H9 (cell line): ENCODE results near the gene ABHD14A. TPM values are rescaled to one million over a fixed set of nuclear protein-coding genes. Genes with fewer than 3 reads are reported as not detected.

Experiments
- DNase-seq: peaks from one replicate; pipeline ENCODE4 v3.0.0-alpha.2; 2017
- H2AFZ ChIP-seq: one replicate; pipeline ENCODE4 v1.6.1; 2013; ENCODE audit warnings: mild to moderate bottlenecking, low read length, control low read depth, moderate library complexity
- H2AK5ac ChIP-seq: 2 replicates; pipeline ENCODE4 v1.6.1; 2013; ENCODE audit warnings: low read length, control low read depth, mixed read lengths; ENCODE audit not compliant: insufficient read length
- H2BK120ac ChIP-seq: one replicate; pipeline ENCODE4 v1.6.1; 2013; ENCODE audit warnings: low read depth, mild to moderate bottlenecking, low read length, control low read depth, inconsistent platforms; ENCODE audit not compliant: poor library complexity, severe bottlenecking
- H2BK12ac ChIP-seq: 2 replicates; pipeline ENCODE4 v1.6.1; 2013; ENCODE audit warnings: low read length, control low read depth, mixed read lengths, low read depth; ENCODE audit not compliant: insufficient read length
- H2BK15ac ChIP-seq: 2 replicates; pipeline ENCODE4 v1.6.1; 2013; ENCODE audit warnings: low read depth, low read length, control low read depth
- H2BK20ac ChIP-seq: one replicate; pipeline ENCODE4 v1.6.1; 2013; ENCODE audit warnings: low read depth, mild to moderate bottlenecking, low read length, control low read depth, inconsistent platforms; ENCODE audit not compliant: poor library complexity, severe bottlenecking
- H2BK5ac ChIP-seq: 2 replicates; pipeline ENCODE4 v1.6.1; 2013; ENCODE audit warnings: low read length, control low read depth, mixed read lengths; ENCODE audit not compliant: insufficient read length
- H3K14ac ChIP-seq: 2 replicates; pipeline ENCODE4 v1.6.1; 2013; ENCODE audit warnings: low read length, control low read depth; ENCODE audit not compliant: insufficient read depth
- H3K18ac ChIP-seq: 2 replicates; pipeline ENCODE4 v1.6.1; 2013; ENCODE audit warnings: low read depth, mild to moderate bottlenecking, mixed read lengths, low read length, control low read depth; ENCODE audit not compliant: insufficient read length
- H3K23ac ChIP-seq: 2 replicates; pipeline ENCODE4 v1.6.1; 2013; ENCODE audit warnings: low read length, control low read depth, mixed read lengths, low read depth; ENCODE audit not compliant: insufficient read length
- H3K23me2 ChIP-seq: 2 replicates; pipeline ENCODE4 v1.6.1; 2013; ENCODE audit warnings: low read depth, mild to moderate bottlenecking, mixed read lengths, low read length, control low read depth; ENCODE audit not compliant: insufficient read length, poor library complexity, severe bottlenecking
- H3K27ac ChIP-seq: 2 replicates; pipeline ENCODE4 v1.5.1; 2013; ENCODE audit warnings: low read length, control low read depth, mixed read lengths, low read depth; ENCODE audit not compliant: insufficient read length
- H3K27me3 ChIP-seq: 2 replicates; pipeline ENCODE4 v1.6.1; 2013; ENCODE audit warnings: low read length, control low read depth, inconsistent platforms; ENCODE audit not compliant: insufficient read depth
- H3K4ac ChIP-seq: 2 replicates; pipeline ENCODE4 v1.6.1; 2013; ENCODE audit warnings: low read depth, mild to moderate bottlenecking, control low read depth, inconsistent platforms, low read length, moderate library complexity
- H3K4me1 ChIP-seq: 2 replicates; pipeline ENCODE4 v1.6.1; 2013; ENCODE audit warnings: low read length, control low read depth, inconsistent platforms; ENCODE audit not compliant: insufficient read depth
- H3K4me2 ChIP-seq: 2 replicates; pipeline ENCODE4 v1.6.1; 2013; ENCODE audit warnings: low read length, control low read depth, mixed read lengths; ENCODE audit not compliant: insufficient read length, insufficient read depth
- H3K56ac ChIP-seq: 2 replicates; pipeline ENCODE4 v1.6.1; 2013; ENCODE audit warnings: low read depth, mild to moderate bottlenecking, mixed read lengths, low read length, control low read depth; ENCODE audit not compliant: insufficient read length
- H3K79me1 ChIP-seq: 2 replicates; pipeline ENCODE4 v1.6.1; 2013; ENCODE audit warnings: low read depth, mild to moderate bottlenecking, moderate library complexity, low read length, control low read depth, inconsistent platforms; ENCODE audit not compliant: insufficient read depth, poor library complexity, severe bottlenecking
- H3K79me2 ChIP-seq: 2 replicates; pipeline ENCODE4 v1.6.1; 2013; ENCODE audit warnings: low read length, control low read depth, inconsistent platforms; ENCODE audit not compliant: insufficient read depth
- H3K9ac ChIP-seq: 2 replicates; pipeline ENCODE4 v1.6.1; 2013; ENCODE audit warnings: low read length, control low read depth, mixed read lengths; ENCODE audit not compliant: insufficient read length; ENCODE audit errors: extremely low read depth
- H3K9me3 ChIP-seq: one replicate; pipeline ENCODE4 v1.6.1; 2013; ENCODE audit warnings: low read depth, low read length, inconsistent platforms; ENCODE audit not compliant: control insufficient read depth
- H3T11ph ChIP-seq: one replicate; pipeline ENCODE4 v1.6.1; 2013; ENCODE audit warnings: mild to moderate bottlenecking, low read length, control low read depth, inconsistent platforms
- H4K20me1 ChIP-seq: one replicate; pipeline ENCODE4 v1.6.1; 2013; ENCODE audit not compliant: control insufficient read depth, insufficient read length, insufficient read depth
- H4K5ac ChIP-seq: 2 replicates; pipeline ENCODE4 v1.6.1; 2013; ENCODE audit warnings: low read depth, mild to moderate bottlenecking, mixed read lengths, low read length, control low read depth; ENCODE audit not compliant: insufficient read length
- H4K8ac ChIP-seq: replicated peaks from 2 replicates; pipeline ENCODE4 v1.6.1; 2013; ENCODE audit warnings: low read length, control low read depth, mixed read lengths, low read depth; ENCODE audit not compliant: insufficient read length
- H4K91ac ChIP-seq: 2 replicates; pipeline ENCODE4 v1.6.1; 2013; ENCODE audit warnings: low read depth, mild to moderate bottlenecking, moderate library complexity, mixed read lengths, low read length, control low read depth; ENCODE audit not compliant: insufficient read length
- H3K27ac Mint-ChIP-seq, 3 experiments: 2 replicates in 2 of 3; 3 replicates in 1 of 3; pipeline ENCODE4 v1.8.0; 2020 to 2021; ENCODE audit warnings: mixed read lengths in 3 of 3, mild to moderate bottlenecking in 1 of 3, moderate library complexity in 1 of 3
- H3K27me3 Mint-ChIP-seq: 2 replicates; pipeline ENCODE4 v1.8.0; 2021; ENCODE audit warnings: low read depth, mild to moderate bottlenecking, moderate library complexity, mixed read lengths
- H3K36me3 Mint-ChIP-seq, 3 experiments: 2 replicates in 2 of 3; 3 replicates in 1 of 3; pipeline ENCODE4 v1.8.0; 2020 to 2021; ENCODE audit warnings: low read depth in 3 of 3, mixed read lengths in 3 of 3; ENCODE audit not compliant: insufficient read depth in 1 of 3
- H3K4me1 Mint-ChIP-seq, 2 experiments: 2 replicates each; pipeline ENCODE4 v1.8.0; 2020; ENCODE audit warnings: mixed read lengths in 2 of 2
- H3K4me3 Mint-ChIP-seq, 2 experiments: 2 replicates in 1 of 2; 3 replicates in 1 of 2; pipeline ENCODE4 v1.8.0; 2020 to 2021; ENCODE audit warnings: mild to moderate bottlenecking in 2 of 2, mixed read lengths in 2 of 2, moderate library complexity in 1 of 2
- H3K9me3 Mint-ChIP-seq, 2 experiments: 2 replicates in 1 of 2; 3 replicates in 1 of 2; pipeline ENCODE4 v1.8.0; 2020; ENCODE audit warnings: mild to moderate bottlenecking in 2 of 2, mixed read lengths in 2 of 2, moderate library complexity in 1 of 2
- WGBS: extraction: QIAGEN DNeasy Blood & Tissue Kit; methylation state at CpG from one replicate; pipeline ENCODE4 v1.1.7; 2013; ENCODE audit warnings: missing lambda C conversion rate, low lambda C conversion rate, mixed read lengths; ENCODE audit not compliant: insufficient read length; ENCODE audit errors: extremely low coverage; 5-methylcytosine and 5-hydroxymethylcytosine counted together
- total RNA-seq: library from RNA; stranded (reverse); gene quantifications from 2 replicates; pipeline ENCODE4 v1.2.1, GENCODE V29; 2021
- TF ChIP-seq, protein P1 (sequence below): fragments of 200-600 bp; sonication (generic); conservative IDR thresholded peaks from 3 replicates; pipeline ENCODE4 v1.8.0; 2021; ENCODE audit warnings: antibody characterized with exemption, mild to moderate bottlenecking

ABHD14A gene
- total RNA-seq, 1 experiment from 2014 or later: 3.1 TPM

GRCh38 chr3:51927061-51927977 lies 47.5 kb upstream of the ABHD14A start:
- TF ChIP-seq, protein P1, sequence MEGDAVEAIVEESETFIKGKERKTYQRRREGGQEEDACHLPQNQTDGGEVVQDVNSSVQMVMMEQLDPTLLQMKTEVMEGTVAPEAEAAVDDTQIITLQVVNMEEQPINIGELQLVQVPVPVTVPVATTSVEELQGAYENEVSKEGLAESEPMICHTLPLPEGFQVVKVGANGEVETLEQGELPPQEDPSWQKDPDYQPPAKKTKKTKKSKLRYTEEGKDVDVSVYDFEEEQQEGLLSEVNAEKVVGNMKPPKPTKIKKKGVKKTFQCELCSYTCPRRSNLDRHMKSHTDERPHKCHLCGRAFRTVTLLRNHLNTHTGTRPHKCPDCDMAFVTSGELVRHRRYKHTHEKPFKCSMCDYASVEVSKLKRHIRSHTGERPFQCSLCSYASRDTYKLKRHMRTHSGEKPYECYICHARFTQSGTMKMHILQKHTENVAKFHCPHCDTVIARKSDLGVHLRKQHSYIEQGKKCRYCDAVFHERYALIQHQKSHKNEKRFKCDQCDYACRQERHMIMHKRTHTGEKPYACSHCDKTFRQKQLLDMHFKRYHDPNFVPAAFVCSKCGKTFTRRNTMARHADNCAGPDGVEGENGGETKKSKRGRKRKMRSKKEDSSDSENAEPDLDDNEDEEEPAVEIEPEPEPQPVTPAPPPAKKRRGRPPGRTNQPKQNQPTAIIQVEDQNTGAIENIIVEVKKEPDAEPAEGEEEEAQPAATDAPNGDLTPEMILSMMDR: no peak
- Histone ChIP-seq H3K79me2 (no peaks in the 10 kb centered on the region), H2BK15ac (no peak overlapping the region), H4K20me1 (no peaks in the 10 kb centered on the region), H2BK120ac (no peak overlapping the region), H3K9me3 (no peaks in the 10 kb centered on the region), H2AFZ (no peak overlapping the region), H3K56ac (no peak overlapping the region), H2AK5ac (no peak overlapping the region), H4K8ac (no peak overlapping the region), H3K4me1 (no peaks in the 10 kb centered on the region), H3K9ac (no peak overlapping the region), H3K27ac (no peak overlapping the region), H3K79me1 (no peaks in the 10 kb centered on the region), H3K23ac (no peak overlapping the region), H3K4me2 (no peak overlapping the region), H2BK12ac (no peak overlapping the region), H3K23me2 (no peaks in the 10 kb centered on the region), H3K27me3 (no peaks in the 10 kb centered on the region), H3K4ac (no peak overlapping the region), H3K18ac (no peak overlapping the region), H4K91ac (no peak overlapping the region), H2BK5ac (no peak overlapping the region), H3K14ac (no peak overlapping the region), H4K5ac (no peak overlapping the region), H2BK20ac (no peak overlapping the region), H3T11ph (no peak overlapping the region)
- Mint-ChIP-seq H3K36me3 (peaks cover 0 to 14% (median 3%) of the 10 kb centered on the region in 3 experiments; a peak in 6 of 7 replicates), H3K27me3 (peaks cover under 1% of the 10 kb centered on the region; the same call in 1 of the 2 replicates), H3K4me3 (no peak overlapping the region), H3K27ac (no peak overlapping the region), H3K9me3 (no peaks in the 10 kb centered on the region), H3K4me1 (no peaks in the 10 kb centered on the region)
- DNase-seq: no peak
- WGBS: no CpG with 5 or more reads among the region's 5 CpGs
